ENCODE measurements around the gene CCZ1B.
"Not testable (repeated sequence)": the region's sequence is repeated elsewhere in the genome, so short reads cannot be mapped to it uniquely, and the experiment has no call there.

Gene CCZ1B

GRCh38 chr7:6826151-6826550 lies at the start of gene CCZ1B:
TSS of gene CCZ1B (minus strand) at chr7:6826275. CDS start at chr7:6826197, 78 bp downstream.
- DNase-seq, result peak; percentile 86
- in situ Hi-C loops (cut with HindIII; ENCODE audit: low pct_ligation_motif_present, low pct_unique_long_range_greater_than_20kb, low sequenced_read_pairs), result not testable (repeated sequence)

GRCh38 chr7:6875022-6875421 lies 48.9 kb upstream of the CCZ1B start:
- in situ Hi-C loops (cut with HindIII; ENCODE audit: low pct_ligation_motif_present, low pct_unique_long_range_greater_than_20kb, low sequenced_read_pairs); DNase-seq: not testable (repeated sequence)

- DNase-seq; in situ Hi-C loops (cut with HindIII; ENCODE audit: low pct_ligation_motif_present, low pct_unique_long_range_greater_than_20kb, low sequenced_read_pairs): not testable (repeated sequence)
These were observed 46.3 kb upstream of the CCZ1B start for GRCh38 chr7:6872246-6872945.

GRCh38 chr7:6871421-6872144 lies 45.5 kb upstream of the CCZ1B start:
- in situ Hi-C loops (cut with HindIII; ENCODE audit: low pct_ligation_motif_present, low pct_unique_long_range_greater_than_20kb, low sequenced_read_pairs), result not testable (repeated sequence)

GRCh38 chr7:6864751-6865150 lies 38.7 kb upstream of the CCZ1B start:
- DNase-seq; in situ Hi-C loops (cut with HindIII; ENCODE audit: low pct_ligation_motif_present, low pct_unique_long_range_greater_than_20kb, low sequenced_read_pairs): not testable (repeated sequence)

More at GRCh38 chr7:6871421-6872144, 45.5 kb upstream of the CCZ1B start:
- DNase-seq, result not testable (repeated sequence)

GRCh38 chr7:6864188-6864587 lies 38.1 kb upstream of the CCZ1B start:
- in situ Hi-C loops (cut with HindIII; ENCODE audit: low pct_ligation_motif_present, low pct_unique_long_range_greater_than_20kb, low sequenced_read_pairs); DNase-seq: not testable (repeated sequence)

GRCh38 chr7:6862876-6863275 lies 36.8 kb upstream of the CCZ1B start:
- in situ Hi-C loops (cut with HindIII; ENCODE audit: low pct_ligation_motif_present, low pct_unique_long_range_greater_than_20kb, low sequenced_read_pairs); DNase-seq: not testable (repeated sequence)

- DNase-seq, result peak; percentile 40
- in situ Hi-C loops (cut with HindIII; ENCODE audit: low pct_ligation_motif_present, low pct_unique_long_range_greater_than_20kb, low sequenced_read_pairs), result not testable (repeated sequence)
These were observed 31.7 kb upstream of the CCZ1B start for GRCh38 chr7:6857721-6858314.

- in situ Hi-C loops (cut with HindIII; ENCODE audit: low pct_ligation_motif_present, low pct_unique_long_range_greater_than_20kb, low sequenced_read_pairs); DNase-seq: not testable (repeated sequence)
These were observed 29.6 kb upstream of the CCZ1B start for GRCh38 chr7:6855563-6856131.

- in situ Hi-C loops (cut with HindIII; ENCODE audit: low pct_ligation_motif_present, low pct_unique_long_range_greater_than_20kb, low sequenced_read_pairs); DNase-seq: not testable (repeated sequence)
These were observed 28.9 kb upstream of the CCZ1B start for GRCh38 chr7:6854747-6855562.

GRCh38 chr7:6853681-6854080 lies 27.6 kb upstream of the CCZ1B start:
- in situ Hi-C loops (cut with HindIII; ENCODE audit: low pct_ligation_motif_present, low pct_unique_long_range_greater_than_20kb, low sequenced_read_pairs); DNase-seq: not testable (repeated sequence)

- in situ Hi-C loops (cut with HindIII; ENCODE audit: low pct_ligation_motif_present, low pct_unique_long_range_greater_than_20kb, low sequenced_read_pairs); DNase-seq: not testable (repeated sequence)
These were observed 23.1 kb upstream of the CCZ1B start for GRCh38 chr7:6849127-6849526.

- DNase-seq; in situ Hi-C loops (cut with HindIII; ENCODE audit: low pct_ligation_motif_present, low pct_unique_long_range_greater_than_20kb, low sequenced_read_pairs): not testable (repeated sequence)
These were observed 21.7 kb upstream of the CCZ1B start for GRCh38 chr7:6847751-6848150.

GRCh38 chr7:6845971-6846449 lies 19.9 kb upstream of the CCZ1B start:
- DNase-seq; in situ Hi-C loops (cut with HindIII; ENCODE audit: low pct_ligation_motif_present, low pct_unique_long_range_greater_than_20kb, low sequenced_read_pairs): not testable (repeated sequence)

- in situ Hi-C loops (cut with HindIII; ENCODE audit: low pct_ligation_motif_present, low pct_unique_long_range_greater_than_20kb, low sequenced_read_pairs); DNase-seq: not testable (repeated sequence)
These were observed 17.6 kb upstream of the CCZ1B start for GRCh38 chr7:6843654-6844053.

- DNase-seq; in situ Hi-C loops (cut with HindIII; ENCODE audit: low pct_ligation_motif_present, low pct_unique_long_range_greater_than_20kb, low sequenced_read_pairs): not testable (repeated sequence)
These were observed 17.0 kb upstream of the CCZ1B start for GRCh38 chr7:6843092-6843491.

- DNase-seq; in situ Hi-C loops (cut with HindIII; ENCODE audit: low pct_ligation_motif_present, low pct_unique_long_range_greater_than_20kb, low sequenced_read_pairs): not testable (repeated sequence)
These were observed 16.3 kb upstream of the CCZ1B start for GRCh38 chr7:6842278-6842921.
